HG03280 (cell line): ENCODE data around the gene SHFL.

Source experiments
- ATAC-seq: cut with Tn5 transposase; IDR thresholded peaks from one replicate; pipeline ENCODE4 v1.9.1; 2021; ENCODE audit warnings: mild to moderate bottlenecking, moderate library complexity; ENCODE audit not compliant: unreplicated experiment

The SHFL gene

GRCh38 chr19:10107817-10108367 is 21.8 kb downstream of the SHFL start:
- ATAC-seq, result no peak

DNA sequence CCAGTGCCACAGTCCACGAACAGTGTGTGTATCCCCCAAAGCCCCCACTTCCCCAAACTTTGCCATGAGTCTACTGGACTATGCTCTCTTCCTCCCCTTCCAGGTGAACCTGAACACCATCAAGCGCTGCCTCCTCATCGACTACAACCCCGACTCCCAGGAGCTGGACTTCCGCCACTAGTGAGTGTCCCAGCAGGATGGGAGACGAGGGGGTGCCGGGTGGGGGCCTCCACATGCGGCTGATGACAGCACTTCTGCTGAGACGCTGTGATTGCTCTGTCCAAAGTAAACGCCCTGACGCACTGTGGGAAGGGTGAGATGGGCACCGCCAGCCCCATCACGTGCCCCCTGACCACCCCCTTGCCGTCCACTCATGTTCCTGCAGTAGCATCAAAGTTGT is 23.4 kb downstream of the SHFL start:
- ATAC-seq, result no peak

DNA sequence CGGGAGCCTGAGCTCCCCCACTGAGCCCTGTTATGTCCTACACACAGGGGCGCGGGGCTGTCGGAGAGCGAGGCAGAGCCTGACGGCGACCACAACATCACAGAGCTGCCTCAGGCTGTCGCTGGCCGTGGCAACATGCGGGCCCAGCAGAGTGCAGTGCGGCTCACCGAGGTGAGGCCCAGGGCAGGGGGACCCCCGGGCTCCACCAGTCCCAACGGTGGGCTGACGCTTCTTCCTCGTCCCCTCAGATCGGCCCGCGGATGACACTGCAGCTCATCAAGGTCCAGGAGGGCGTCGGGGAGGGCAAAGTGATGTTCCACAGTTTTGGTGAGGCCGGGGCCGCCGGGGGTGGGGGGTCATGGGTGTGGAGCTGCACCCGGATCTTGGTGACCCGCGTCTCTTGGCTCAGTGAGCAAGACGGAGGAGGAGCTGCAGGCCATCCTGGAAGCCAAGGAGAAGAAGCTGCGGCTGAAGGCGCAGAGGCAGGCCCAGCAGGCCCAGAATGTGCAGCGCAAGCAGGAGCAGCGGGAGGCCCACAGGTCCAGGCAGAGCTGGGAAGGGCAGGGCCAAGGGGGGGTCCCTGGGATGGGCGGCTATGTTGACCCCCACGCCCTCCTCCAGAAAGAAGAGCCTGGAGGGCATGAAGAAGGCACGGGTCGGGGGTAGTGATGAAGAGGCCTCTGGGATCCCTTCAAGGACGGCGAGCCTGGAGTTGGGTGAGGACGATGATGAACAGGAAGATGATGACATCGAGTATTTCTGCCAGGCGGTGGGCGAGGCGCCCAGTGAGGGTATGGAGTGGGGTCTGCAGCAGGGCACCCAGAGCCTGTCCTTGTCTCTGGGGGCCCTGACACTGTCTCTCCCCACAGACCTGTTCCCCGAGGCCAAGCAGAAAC is 24.2 kb downstream of the SHFL start:
- no peak for ATAC-seq

GRCh38 chr19:10110972-10111317 is 24.8 kb downstream of the SHFL start:
- no peak for ATAC-seq

DNA sequence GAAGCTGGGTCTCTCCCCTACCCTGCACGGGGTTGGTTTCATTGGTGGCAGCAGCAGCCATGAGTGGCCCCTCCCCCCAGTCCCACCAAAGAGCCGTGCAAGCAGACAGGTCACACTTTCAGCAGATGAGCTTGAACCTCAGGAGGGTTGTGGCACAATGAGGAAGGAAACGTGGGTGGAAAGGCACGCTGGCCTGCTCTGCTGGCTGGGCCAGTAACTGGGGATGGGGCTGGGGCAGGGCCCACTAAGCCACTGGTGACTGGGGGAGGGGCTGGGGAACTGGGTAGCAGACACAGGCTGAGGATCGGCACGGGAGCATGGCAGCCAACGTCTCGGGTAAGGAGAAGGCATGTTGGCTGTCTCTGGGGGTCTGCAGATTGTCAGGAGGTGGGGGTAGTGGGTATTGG is 25.3 kb downstream of the SHFL start, which contains the start of gene P2RY11:
P2RY11 (plus strand) TSS at position 289 of the 407 bp plus-strand sequence; CDS start at position 318, 29 bp downstream.
- ATAC-seq, result no peak

- no peak for ATAC-seq
Measured at GRCh38 chr19:10112037-10112761, 26.1 kb downstream of the SHFL start.

- ATAC-seq, result no peak
Measured at GRCh38 chr19:10112895-10113591, 26.9 kb downstream of the SHFL start.

DNA sequence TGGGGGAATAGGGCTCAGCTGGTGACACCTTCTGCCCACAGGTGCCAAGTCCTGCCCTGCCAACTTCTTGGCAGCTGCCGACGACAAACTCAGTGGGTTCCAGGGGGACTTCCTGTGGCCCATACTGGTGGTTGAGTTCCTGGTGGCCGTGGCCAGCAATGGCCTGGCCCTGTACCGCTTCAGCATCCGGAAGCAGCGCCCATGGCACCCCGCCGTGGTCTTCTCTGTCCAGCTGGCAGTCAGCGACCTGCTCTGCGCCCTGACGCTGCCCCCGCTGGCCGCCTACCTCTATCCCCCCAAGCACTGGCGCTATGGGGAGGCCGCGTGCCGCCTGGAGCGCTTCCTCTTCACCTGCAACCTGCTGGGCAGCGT is 27.5 kb downstream of the SHFL start:
- no peak for ATAC-seq

DNA sequence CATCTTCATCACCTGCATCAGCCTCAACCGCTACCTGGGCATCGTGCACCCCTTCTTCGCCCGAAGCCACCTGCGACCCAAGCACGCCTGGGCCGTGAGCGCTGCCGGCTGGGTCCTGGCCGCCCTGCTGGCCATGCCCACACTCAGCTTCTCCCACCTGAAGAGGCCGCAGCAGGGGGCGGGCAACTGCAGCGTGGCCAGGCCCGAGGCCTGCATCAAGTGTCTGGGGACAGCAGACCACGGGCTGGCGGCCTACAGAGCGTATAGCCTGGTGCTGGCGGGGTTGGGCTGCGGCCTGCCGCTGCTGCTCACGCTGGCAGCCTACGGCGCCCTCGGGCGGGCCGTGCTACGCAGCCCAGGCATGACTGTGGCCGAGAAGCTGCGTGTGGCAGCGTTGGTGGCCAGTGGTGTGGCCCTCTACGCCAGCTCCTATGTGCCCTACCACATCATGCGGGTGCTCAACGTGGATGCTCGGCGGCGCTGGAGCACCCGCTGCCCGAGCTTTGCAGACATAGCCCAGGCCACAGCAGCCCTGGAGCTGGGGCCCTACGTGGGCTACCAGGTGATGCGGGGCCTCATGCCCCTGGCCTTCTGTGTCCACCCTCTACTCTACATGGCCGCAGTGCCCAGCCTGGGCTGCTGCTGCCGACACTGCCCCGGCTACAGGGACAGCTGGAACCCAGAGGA is 28.0 kb downstream of the SHFL start:
- ATAC-seq, result no peak

DNA sequence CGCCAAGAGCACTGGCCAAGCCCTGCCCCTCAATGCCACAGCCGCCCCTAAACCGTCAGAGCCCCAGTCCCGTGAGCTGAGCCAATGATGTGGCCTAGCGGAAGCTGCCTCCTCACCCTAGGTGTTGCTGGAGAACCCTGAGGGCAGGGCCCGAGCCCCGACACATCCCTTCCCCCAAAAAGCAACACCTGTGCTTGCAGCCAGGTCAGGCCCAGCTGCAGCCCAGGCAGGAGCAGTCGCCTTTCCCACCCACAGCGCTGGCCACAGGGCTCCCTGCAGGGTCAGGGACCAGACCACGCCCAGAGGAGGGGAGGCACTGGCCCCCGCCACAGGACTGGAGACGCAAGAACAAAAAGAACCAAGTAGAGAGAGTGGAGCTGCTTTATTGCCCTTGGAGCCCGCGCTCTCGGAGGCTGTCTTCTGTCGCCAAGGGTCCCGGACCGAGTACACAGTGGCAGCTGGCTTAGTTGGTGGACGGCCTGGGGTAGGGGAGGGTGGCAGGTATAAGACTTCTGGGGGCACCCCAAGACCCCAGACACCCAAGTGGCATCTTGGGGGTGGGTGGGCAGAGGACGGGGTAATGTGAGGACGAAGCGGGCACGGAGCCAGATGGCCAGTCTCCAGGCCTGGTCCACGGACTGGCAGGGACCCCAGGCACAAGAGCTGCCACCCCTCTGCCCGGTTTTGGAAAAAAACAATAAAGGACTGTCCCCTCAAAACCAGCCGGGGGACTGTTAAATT is 28.7 kb downstream of the SHFL start:
- no peak for ATAC-seq

- no peak for ATAC-seq
Measured at GRCh38 chr19:10115392-10116084, 29.4 kb downstream of the SHFL start.

DNA sequence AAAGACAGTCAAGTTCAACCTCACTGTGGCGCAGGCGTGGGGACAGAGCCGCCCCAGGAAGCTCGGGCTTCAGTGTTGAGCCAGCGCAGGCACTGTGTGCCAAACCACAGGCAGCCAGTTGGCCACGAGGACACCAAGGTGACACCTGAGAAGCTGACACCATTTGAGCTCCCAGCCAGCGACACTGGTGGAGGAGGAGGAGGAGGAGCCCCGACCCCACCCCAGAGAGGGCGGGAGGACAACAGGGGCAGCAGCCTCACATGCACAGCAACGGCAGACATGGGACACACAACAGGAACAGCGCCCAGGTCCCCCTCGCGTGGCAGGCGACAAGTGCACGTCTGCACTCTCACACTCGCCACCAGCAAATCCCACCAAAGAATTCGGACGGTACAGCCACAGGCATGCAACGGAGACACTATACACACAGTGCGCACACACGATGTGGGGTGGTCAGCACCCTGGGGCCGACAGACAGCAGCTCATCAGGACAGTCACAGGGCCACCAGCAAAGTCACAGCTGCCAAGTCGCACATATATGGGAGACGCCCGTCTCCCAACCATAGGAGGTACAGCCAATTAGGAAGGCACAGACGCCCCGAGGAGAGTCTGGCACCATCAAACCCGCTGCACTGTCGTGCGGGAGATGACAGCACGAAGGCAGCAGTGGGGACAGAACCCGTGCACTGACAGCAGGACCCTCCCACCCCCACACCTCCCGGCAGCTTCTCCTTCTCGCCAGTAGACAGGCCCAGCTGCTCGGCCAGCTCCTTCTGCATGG is 30.2 kb downstream of the SHFL start:
- ATAC-seq, result no peak

GRCh38 chr19:10116866-10117616 is 30.9 kb downstream of the SHFL start:
- ATAC-seq, result no peak

DNA sequence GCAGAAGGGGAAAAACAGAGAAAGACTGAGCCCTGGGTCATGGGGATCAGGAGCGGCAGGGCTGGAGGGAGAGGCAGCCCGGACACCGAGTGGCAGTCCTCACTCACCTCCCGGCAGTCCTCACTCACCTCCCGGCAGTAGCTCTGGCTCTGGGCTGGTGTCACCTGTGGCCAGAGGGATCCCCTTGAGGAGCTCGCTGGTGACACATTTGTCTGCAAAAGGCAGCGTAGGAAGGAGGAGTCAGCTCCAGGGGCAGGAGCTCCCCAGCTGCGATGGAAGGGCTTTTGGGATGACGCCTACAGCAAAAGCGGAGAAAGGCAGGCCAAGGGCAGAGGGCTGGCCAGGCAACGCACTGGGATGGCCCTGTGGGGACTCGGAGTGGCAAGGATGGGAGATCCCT is 32.8 kb downstream of the SHFL start:
- no peak for ATAC-seq

GRCh38 chr19:10120538-10121189 is 34.5 kb downstream of the SHFL start:
- ATAC-seq, result no peak

DNA sequence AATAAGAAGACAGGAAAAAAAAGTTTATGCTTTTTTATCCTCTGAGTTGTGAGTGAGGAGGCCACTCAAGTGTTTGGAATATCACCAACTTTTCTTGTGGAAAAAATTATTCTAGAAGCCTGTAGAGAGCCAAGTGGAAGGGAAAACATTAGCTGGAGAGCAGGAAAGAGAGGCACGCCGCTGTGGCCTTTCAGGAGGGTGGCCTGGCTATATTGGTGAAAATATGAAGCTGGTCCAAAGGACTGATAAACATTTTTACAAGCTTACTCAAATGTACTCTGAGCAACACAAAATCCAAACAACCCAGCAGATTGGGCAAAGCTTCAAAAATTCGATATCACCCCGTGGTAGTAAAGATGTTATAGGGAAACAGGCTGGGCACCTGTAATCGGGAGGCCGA is 35.9 kb downstream of the SHFL start:
- ATAC-seq, result no peak

GRCh38 chr19:10124429-10124828 is 38.3 kb downstream of the SHFL start:
- ATAC-seq, result no peak
